ENCODE data around the gene VPS13C.
A peak's percentile ranks its signal among the peaks of the same experiment; 100 is the strongest.

Gene VPS13C

DNA sequence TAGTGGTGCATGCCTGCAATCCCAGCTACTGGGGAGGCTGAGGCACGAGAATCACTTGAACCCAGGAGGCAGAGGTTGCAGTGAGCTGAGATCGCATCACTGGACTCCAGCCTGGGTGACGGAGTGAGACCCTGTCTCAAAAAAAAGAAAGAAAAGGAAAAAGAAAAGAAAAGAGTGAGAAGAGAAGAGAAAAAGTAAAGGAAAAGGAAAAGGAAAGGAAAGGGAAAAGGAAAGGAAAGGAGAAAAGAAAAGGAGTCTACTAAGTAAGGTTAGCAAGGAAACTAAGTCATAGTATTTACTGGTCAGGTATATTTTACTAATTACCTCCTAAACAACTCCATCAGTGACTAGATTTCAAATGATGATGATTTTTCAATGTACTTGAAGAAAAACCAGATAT, 198.3 kb downstream of the VPS13C start:
- no peak for DNase-seq (ENCODE audit: low read depth in 2 of 2)

DNA sequence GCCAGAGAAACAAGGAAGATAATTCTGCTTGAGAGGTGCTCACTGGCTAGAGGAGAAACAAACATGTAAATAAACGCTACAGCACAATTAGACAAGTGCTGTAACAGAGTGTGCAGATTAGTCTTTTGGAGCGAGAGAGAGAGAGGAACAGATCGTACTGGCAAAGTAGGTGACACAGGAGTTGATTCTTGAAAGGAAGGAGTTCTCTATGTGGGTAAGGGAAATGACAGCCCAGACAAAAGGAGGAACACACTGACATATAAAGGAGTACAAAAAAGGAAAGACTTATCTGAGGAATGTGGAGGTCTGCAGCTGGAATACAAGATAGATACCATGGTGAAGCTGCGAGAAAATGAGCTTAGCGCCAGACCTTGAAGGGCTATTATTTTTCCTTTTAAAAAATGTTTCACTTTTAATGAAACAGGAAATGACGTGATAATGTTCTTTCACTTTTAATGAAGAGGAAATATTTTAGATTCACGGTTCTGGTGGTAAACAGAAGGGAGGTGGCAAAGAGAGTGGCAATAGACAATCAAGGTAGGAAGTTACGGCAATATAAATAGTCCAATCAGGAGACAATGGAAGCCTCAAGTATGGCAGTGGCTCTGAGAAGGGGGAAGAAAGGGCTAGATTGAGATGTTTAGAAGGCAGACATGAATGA, 202.9 kb downstream of the VPS13C start:
- DNase-seq (ENCODE audit: low read depth in 2 of 2), result no peak

DNA sequence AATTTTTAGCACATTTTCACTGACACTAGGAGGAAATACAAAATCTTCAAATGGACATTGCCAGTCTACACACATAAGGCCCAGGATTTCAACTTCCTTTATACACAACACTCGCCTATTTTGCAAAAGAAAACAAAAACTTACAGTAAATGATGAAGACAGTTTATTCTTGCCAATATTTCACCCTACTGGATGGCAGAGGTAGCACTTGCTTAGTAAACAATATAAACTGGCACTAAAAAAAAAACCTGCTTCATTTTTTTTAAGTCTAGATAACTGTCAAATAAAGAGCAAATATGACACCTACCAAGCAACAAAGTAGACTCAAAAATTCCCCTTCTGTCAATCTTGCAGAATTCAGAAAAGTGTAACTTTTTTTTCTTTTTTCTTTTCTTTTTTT, 204.0 kb downstream of the VPS13C start:
- no peak for DNase-seq (ENCODE audit: low read depth in 2 of 2)

DNA sequence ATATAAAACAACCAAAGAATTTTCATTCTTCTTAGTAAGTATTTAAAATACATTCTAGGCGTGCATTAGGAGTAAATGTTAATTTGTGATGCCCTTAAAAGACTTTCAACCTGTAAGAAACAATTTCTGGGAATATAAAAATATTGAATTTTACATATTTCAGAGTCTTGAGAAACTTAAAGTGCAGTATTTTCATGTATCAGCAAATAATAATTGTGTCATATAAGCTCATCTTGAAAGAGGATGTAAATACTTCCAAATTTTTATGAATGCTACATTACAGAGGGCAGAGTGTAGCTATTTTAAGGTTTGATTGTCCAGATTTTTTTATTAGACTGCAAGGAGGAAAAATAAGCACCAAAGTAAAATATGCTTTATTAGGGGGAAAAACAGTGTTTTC, 207.1 kb downstream of the VPS13C start:
- no peak for DNase-seq (ENCODE audit: low read depth in 2 of 2)

DNA sequence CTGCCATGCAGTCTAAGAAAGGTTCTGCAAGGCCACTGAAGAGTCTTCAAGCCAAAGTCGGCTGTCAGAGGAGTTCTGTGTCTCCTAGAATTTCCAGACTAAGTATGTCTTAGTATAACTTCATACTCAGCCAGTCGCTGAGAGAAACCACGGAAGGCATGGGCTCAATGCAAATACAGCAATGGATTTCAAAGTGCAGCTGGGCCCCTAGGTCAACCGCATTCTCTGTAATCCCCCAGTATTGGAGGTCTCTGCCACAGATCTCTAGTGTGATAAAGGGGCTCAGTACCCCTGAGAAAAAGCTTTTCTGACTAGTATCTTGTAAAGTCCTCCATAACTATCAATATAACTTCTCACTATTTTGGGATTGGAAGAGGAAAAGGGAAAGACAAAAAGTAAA, 208.3 kb downstream of the VPS13C start:
- DNase-seq (ENCODE audit: low read depth in 2 of 2), result no peak

DNA sequence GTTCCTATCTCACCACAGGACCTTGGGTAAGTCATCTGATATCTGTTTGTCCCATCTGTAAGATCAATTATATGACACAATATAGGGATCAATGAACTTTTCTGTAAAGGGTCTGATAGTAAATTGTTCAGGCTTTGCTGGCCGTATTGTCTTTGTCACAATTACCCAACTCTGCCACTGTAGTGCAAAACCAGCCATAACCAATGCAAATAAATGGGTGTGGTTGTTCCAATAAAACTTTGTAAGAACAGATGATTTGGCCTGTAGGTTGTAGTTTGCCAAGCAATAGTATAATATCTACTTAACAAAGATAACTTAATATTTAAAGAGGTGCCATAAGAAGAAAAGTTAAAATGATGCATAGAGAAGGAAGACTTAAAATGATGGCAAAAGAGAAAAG, 210.8 kb downstream of the VPS13C start:
- DNase-seq (ENCODE audit: low read depth in 2 of 2), result no peak

DNA sequence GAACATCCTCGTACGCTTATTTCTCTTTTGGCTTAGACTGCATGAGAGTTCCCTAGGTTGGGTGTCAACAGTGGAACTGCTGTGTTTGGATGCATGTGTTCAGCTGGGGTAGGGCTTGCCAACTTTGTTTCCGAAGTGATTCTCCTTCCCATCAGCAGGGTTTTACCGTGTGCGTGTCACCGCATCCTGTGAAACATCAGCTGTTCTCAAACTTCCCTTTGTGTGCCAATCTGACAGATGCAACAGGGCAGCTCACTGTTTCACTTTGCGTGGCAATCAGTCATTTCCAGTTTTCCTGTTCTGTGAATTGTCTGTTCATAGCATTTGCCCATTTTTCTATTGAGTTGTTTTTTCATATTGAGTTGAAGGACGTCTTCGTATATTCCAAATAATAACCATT, 218.8 kb downstream of the VPS13C start:
- no peak for DNase-seq (ENCODE audit: low read depth in 2 of 2)

DNA sequence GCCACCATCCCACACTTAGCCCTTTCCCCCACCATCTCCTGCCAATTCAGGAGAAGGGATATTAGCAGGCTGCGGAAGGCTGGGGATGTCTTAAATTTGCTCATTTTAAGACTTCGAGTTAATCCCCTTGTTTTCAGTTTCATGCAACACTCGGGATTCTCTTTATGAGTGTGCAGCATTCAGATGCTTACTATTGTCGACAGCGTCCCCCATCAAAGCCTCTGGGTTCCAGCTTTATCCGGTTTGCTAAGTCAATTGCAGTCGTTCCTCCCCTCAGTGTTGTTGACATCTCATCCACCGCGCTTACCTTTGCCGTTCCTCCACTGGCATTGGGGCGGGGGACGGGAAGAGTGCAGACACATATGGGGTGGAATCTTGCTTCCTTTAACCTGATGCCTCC, 220.2 kb downstream of the VPS13C start:
- no peak for DNase-seq (ENCODE audit: low read depth in 2 of 2)

DNA sequence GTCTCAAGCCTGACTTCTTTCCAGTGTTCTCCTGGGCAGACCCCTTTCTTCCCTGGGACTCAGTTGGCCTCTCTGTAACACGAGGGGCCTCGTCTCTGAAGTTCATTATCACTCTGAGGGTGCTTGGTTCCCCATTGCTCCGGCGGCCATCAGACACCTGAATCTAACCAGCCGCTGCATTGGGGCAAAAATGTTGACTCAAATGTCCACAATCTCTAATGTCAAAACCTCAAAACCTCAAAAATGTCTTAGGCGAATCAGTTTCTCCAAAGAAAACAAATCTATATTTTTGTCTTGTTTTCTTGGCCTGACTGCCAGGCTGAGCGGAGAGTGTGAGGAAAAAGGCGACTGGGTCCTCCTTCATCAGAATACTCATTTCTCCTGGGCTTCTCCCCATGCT, 220.7 kb downstream of the VPS13C start:
- no peak for DNase-seq (ENCODE audit: low read depth in 2 of 2)

DNA sequence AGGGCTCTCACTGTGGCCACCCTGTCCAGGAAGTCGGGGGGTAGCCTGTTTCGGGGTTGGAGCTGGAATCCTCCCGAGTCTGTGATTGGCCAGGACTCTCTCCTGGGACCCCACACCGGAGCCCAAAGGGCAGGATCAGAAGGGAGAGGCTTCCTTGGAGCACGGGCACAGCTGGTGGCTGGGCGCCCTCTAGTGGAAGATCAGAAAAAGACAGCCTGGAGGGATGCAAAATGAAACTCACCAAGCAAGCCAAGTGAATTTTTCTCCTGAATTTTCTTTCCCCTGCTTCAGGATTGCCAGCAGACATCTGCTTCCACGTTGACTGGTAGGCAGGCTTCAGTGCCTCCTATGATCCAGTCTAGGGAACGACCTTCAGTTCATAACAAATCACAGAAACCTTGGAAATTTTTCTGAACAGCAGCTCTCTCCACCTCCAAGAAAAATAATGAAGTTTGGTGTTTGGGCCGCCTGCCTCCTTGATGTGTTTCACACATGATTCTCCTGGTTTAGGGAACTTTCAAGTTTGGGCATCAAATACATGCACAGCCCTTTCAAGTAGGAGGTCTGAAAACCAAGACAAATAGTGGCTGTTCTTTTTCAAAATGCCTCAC, 224.6 kb downstream of the VPS13C start:
- DNase-seq (ENCODE audit: low read depth in 2 of 2), result peak; percentile 4 to 24

DNA sequence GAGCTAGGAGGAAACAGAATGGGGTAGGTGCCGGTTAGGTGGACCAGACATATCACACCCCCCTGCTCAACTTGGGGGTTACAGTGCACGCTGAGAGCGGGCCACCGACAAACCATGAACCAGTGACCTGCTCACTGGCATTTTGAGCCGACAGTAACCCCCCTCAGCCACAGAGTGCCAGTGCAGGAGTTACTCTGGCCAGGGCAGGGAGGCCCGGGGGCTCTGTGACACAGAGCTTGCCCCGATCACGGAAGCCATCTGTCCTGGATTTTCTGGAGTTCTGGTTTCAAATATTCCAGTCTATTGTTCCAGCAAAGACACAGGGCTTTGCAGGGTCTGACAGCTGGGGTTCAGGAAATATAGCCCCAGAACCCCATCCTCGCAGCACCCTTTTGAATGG, 225.2 kb downstream of the VPS13C start:
- no peak for DNase-seq (ENCODE audit: low read depth in 2 of 2)

DNA sequence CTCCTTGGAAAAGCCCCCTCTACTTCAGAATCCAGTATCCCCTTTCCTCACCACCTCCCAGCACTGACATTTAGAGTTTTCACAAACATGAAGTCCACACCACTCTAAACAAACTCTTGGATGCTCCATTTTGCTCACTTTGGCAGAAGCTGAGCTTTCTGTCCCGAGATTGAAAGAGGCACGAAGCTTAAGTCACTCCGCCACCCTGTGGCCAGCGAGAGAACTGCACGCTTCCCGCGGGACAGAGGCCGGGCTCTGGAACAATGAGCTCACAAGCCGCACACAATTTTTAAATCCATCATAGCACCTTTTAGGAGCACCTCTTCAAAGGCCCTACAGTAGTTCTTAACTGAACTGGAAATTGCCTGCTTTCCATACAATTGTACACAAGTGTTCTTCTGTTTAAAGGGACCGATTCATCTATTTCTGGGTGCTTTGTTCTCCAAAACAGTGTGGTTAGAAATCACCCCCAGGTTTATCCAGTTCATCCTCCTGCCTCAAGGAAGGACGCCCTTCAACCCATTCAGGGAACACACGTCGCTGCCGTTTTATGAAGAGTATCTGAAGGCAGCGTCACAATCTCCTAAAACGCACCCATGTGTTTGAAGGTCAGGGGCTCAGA, 226.1 kb downstream of the VPS13C start:
- peak; percentile 47 to 55 for DNase-seq (ENCODE audit: low read depth in 2 of 2)

DNA sequence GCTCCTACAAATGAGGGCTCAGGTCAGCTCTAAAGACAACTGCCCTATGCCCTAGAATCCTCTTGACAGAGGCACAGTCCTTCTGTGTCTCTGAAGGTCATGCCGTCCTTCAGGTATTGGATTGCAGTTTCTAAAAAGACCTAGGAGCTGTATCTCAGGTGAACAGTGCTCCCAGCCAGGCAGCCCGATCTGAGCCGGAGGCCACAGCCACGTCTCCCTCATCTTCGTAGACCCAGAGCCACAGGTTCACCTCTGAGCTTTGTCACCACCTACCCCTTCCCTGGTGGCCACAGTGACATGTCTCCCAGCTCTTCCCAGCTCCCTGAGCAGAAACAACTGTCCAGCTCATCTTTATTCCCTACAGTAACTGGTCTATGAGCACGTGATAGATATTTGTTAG, 228.0 kb downstream of the VPS13C start:
- no peak for DNase-seq (ENCODE audit: low read depth in 2 of 2)

DNA sequence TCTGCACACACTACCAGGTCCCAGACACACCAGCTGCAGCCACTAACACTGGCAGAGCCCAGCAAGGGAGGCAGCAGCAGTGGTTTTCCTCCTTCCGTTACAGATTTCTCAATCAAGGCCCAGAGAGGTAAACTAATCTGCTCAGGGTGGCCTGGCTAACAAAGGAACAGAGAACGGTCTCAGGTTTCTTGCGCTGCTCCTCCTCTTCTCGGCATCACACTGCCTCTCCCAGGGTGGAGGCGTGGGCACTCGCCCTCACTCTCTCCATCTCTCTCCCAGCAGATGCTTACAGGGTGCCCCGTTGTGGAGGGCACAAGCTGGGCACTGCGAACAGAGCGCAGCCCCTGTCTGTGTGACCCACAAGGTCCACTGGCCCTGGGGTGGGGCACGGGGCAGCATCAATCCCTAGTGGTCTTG, 228.7 kb downstream of the VPS13C start:
- DNase-seq (ENCODE audit: low read depth in 2 of 2), result no peak

DNA sequence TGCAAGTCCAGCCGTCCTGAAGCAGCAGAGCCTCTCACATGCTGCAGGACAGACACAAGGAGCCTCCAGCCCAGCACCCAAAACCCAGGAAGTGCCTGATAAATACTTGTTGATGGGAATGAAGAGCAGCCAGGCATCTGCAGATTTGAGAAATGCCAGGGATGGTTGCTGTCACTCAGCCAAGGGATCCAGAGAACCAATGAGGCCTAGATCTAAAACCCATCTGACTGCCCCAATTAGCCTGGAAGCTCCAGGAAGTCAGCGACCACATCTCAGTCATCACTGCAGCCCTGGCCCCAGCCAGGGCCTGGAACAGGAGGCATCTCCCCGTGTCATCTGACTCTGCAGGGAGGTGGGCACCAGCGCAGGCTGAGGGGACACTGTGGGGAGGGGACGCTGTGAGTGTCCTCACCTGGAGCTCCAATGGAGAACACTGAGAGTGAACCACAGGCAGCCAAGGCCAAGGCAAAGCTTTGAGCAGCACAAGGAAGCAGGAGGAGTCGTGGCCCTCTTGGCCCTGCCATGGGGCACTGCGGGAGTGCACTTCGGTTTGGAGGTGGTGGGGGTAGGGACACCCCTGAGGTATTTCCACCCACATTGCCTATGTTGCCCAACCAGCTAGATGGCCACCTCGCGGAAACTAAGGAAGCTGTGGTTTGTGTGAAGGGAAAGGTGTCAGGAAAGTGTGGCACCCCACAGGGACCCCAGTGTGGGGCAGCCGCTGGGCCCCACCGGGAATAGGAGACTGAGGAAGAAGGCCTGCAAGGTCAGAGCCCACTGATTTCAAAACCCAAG, 229.5 kb downstream of the VPS13C start:
- no peak for DNase-seq (ENCODE audit: low read depth in 2 of 2)

DNA sequence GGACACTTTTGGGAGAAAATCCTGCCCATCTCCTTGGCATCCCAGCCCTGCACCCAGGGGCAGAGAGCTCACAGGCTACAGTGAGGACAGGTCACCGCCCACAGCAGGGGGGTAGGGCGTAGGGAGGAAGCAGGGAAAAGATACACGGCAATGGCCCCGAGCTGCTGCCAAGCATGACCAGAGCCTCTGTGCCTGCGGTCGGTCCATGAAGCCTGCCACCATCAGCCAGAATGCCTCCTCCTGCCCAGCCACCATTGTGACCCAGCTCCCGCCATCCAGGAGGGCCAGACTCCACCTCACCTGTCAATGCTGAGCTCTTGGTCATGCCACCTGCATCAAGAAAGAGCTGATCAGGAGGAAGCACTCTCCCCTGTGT, 230.7 kb downstream of the VPS13C start:
- DNase-seq (ENCODE audit: low read depth in 2 of 2), result no peak

DNA sequence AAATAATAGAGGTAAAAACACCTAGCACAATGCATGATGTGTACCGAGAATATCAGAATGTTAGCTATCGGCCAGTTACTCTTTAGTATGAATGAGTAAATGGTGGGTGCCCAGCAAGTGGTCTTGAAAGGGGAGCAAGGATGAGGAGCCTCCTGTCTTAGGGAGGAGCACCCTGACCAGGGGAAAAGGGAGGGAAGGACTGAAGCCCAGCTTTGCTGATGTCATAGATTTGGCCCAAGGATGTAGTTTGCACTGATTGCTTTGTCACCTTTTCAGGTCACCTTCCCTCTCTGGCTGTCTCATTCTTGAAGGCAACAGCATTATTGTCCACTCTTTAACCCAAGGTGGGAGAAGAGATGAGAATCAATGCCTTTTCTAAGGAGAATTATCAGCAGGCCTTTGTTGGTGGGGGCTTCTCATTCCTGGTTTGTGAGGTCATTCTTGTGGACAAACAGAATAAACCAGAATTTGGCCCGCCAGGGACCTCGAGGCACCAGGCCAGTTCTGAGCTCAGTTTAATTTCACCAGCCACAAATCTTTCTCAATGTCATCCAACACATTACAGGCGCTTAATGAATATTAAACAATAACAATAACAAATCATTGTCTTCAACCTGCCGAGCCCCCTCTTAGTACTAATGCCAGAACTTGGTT, 231.3 kb downstream of the VPS13C start:
- DNase-seq (ENCODE audit: low read depth in 2 of 2), result no peak

DNA sequence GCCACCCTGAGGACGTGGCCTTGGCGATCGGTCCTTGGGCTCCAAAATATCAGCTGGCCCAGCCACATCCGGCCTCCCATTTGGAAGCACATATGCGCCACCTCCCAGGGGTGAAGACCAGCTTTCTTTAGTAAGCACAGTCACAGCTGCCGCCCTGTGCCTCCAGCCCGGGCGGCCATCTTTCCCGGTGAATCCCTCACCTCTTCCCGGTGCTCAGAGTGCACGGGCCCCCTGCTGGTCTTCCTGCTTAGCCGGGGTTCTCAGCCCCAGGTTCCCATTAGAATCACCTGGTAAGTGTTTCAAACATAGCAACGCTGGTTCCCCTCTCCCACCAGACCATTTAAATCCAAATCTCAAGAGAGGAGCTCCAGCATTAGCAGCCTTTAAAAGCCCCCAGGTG, 232.2 kb downstream of the VPS13C start:
- DNase-seq (ENCODE audit: low read depth in 2 of 2), result no peak

DNA sequence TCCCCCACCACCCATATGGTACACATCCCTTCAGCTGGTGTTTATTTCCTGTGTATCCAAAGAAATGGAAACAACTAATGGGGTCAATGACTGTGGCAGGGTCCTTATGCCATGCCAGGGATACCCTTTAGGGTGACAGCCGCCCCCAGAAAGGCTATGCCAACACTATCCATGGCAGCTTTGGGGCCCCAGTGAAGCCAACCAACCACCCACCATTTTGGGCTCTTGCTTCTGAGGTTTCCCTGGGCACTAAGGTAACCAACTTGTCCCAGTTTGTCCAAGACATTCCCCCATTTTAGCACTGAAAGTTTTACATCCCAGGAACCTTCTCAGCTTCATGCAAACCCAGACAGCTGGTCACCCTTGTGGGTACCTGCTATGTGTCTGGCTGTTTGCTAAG, 233.1 kb downstream of the VPS13C start:
- DNase-seq (ENCODE audit: low read depth in 2 of 2), result no peak

DNA sequence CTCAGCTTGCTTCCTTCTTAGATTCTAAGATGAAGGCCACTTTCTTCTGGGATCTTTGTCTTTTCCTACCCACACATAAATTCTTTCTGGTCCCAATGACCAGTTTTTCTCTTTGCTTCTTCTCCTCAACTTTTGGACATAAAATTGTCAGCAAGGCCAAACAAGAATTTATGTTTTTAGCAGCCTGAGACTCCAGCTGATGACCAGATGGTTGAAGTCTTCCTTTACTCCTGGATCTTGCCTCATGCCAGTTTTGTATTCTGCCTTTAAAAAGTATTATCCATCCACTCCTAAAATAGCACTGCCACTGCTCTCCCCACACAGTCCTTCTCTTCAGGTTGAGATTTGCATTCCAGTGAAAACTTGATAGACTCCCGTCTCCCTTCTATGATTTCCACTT, 236.0 kb downstream of the VPS13C start:
- no peak for DNase-seq (ENCODE audit: low read depth in 2 of 2)

DNA sequence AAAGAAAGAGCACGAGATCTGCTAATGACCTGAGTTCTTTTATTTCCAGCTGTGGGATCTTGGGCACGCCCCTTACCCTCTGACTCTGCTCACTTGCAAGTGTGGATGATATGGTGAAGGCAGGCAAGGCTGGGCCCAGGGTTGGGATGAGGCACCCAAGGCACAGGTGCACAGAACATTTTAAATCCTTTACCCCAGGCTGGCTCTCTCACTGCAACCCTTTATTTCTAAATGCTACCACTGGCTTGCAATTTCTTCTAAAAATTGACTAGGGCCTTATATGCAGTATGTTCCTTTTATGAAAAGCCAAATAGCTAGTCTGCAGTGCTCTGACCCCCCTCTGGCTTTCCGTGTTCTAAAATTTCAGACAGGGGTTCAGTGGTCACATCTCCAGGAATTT, 237.7 kb downstream of the VPS13C start:
- DNase-seq (ENCODE audit: low read depth in 2 of 2), result no peak

DNA sequence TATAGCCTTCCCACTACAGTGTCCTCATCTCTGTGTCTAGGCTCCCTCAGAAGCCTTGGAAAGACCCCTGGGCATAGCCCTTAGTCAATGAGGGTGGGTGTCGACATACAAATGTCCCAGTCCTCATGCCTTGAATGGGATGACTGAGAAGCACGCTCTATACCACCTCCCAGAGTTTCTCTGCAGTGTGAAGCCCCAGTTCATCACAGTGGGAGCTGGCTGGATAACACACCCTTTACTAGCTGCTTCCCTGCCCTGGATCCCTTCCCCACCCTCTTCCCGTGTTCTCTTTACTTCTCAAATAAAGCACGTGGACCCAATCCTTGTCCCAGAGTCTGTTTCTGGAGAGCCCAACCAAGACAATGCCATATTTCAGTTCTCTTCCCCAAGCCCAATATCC, 239.3 kb downstream of the VPS13C start:
- no peak for DNase-seq (ENCODE audit: low read depth in 2 of 2)
